HUES48 (cell line): ENCODE measurements around the gene TAPBP.
"Not testable (repeated sequence)": the region's sequence is repeated elsewhere in the genome, so short reads cannot be mapped to it uniquely, and the experiment has no call there.

Source experiments
- H3K27ac ChIP-seq: one replicate; pipeline ENCODE4 v1.7.0; 2013; ENCODE audit warnings: low read depth, low read length, inconsistent platforms
- H3K27me3 ChIP-seq: 2 replicates; pipeline ENCODE4 v1.6.1; 2013; ENCODE audit warnings: mild to moderate bottlenecking, low read length; ENCODE audit not compliant: control insufficient read depth, insufficient read depth
- H3K36me3 ChIP-seq: 2 replicates; pipeline ENCODE4 v1.6.1; 2013; ENCODE audit warnings: low read length; ENCODE audit not compliant: control insufficient read depth, insufficient read depth
- H3K4me1 ChIP-seq: 2 replicates; pipeline ENCODE4 v1.6.1; 2013; ENCODE audit warnings: mild to moderate bottlenecking, low read length; ENCODE audit not compliant: control insufficient read depth, insufficient read depth
- H3K4me3 ChIP-seq: 2 replicates; pipeline ENCODE4 v1.5.1; 2013; ENCODE audit warnings: mild to moderate bottlenecking, low read depth, low read length
- H3K9ac ChIP-seq: 2 replicates; pipeline ENCODE4 v1.6.1; 2013; ENCODE audit warnings: mild to moderate bottlenecking, low read depth, low read length, moderate library complexity
- H3K9me3 ChIP-seq: 2 replicates; pipeline ENCODE4 v1.6.1; 2013; ENCODE audit warnings: low read length; ENCODE audit not compliant: control insufficient read depth, insufficient read depth

Gene TAPBP

GRCh38 chr6:33295621-33296369 is 18.1 kb downstream of the TAPBP start:
- no peaks in the 10 kb centered on the region; the same call in 1 of the 2 replicates for H3K4me1 ChIP-seq
- no peak overlapping the region for H3K27ac ChIP-seq
- H3K36me3 ChIP-seq: peaks cover 51% of the 10 kb centered on the region
- no peak overlapping the region for H3K4me3 ChIP-seq
- H3K9me3 ChIP-seq: no peaks in the 10 kb centered on the region
- H3K27me3 ChIP-seq: no peaks in the 10 kb centered on the region
- no peak overlapping the region for H3K9ac ChIP-seq

DNA sequence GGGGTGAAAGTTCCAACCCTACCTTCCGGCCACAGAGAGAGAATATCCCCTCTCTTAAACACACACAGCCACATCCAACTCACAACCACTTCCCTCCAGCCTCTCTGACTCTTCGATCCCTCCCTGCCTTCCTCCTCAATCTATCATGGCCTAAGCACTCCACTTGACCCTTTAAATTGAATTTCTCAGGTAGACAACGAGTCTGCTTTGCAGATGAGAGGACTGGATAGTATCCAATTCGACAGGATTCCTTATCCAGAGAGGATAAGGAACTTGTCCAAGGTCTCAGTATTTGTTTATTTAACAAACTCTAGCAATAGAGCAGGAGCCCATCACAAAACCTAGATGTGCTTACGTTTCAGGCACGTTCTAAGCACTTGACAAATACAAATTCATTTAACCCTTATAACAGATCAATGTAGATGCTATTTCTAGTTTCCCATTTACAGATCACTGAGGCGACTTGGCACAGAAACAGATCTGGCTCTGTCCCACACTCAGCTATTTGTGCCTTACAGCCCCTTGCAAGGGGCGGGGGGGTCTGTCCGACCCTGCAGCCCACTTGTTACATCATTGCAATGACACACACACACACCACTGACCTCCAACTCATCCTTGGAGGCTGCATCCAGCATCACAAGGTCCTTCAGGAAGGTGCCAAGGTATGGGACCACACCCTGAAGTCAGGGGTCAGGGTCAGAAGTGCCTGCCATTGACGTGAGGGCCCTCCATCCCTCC is 19.6 kb downstream of the TAPBP start:
- Histone ChIP-seq H3K9ac (no peak overlapping the region), H3K4me3 (no peak overlapping the region), H3K9me3 (no peaks in the 10 kb centered on the region), H3K36me3 (peaks cover 56% of the 10 kb centered on the region), H3K4me1 (no peaks in the 10 kb centered on the region; the same call in 1 of the 2 replicates), H3K27me3 (no peaks in the 10 kb centered on the region), H3K27ac (no peak overlapping the region)

DNA sequence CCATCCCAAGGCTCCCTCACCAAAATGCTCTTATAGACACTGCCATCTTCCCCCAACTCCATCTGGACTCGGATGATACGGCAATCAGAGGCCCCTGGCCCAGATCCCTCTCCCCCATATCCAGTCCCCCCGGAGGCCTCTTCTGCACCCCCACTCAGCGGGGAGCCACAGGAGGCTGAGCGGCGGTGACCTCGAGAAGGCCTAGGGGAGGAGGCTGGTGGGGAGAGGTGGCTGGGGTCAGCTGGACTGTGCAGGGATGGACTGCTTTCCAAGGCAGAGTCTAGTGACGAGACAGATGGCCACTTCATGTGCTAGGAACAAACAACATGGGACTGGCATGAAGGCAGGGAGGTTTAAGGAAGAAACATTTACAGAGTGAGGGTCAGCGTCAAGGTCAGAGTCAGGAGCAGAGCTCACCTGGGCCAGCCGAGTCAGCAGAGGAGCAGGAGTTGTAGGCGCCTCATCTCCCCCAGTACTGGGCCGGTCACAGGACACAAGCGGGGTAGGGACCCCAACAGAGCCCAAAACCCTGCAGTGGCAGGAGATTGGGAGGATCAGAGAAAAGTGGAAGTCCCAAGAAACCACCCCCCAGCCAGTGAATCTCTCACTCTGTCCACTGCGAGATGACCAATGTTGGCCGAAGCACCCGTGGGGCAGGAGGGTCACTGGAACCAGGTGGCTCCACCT is 20.7 kb downstream of the TAPBP start:
- Histone ChIP-seq H3K27ac (no peak overlapping the region), H3K9me3 (no peaks in the 10 kb centered on the region), H3K4me1 (no peaks in the 10 kb centered on the region; the same call in 1 of the 2 replicates), H3K9ac (no peak overlapping the region), H3K4me3 (no peak overlapping the region), H3K27me3 (no peaks in the 10 kb centered on the region), H3K36me3 (peaks cover 56% of the 10 kb centered on the region)

DNA sequence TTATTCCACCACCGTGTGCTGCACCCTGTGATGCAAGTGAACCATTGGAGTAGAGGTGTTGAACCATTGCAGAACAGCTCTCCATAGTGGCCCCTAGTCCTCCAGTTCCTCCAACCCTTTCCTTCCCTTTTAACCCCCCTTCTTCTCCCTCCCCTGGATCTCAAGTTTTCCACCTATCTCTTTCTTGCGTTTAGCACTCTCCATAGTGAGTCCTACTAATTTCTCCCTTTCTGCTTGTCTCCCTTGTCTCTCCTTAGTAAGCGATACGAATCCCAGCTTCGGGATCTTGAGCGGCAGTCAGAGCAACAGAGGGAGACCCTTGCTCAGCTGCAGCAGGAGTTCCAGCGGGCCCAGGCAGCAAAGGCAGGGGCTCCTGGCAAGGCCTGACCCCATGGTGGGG is 23.4 kb downstream of the TAPBP start:
- no peak overlapping the region for H3K9ac ChIP-seq
- H3K27ac ChIP-seq: no peak overlapping the region
- no peaks in the 10 kb centered on the region for H3K9me3 ChIP-seq
- no peaks in the 10 kb centered on the region for H3K4me1 ChIP-seq
- H3K4me3 ChIP-seq: peak overlapping the region; percentile 98
- H3K27me3 ChIP-seq: no peaks in the 10 kb centered on the region
- H3K36me3 ChIP-seq: peaks cover 69% of the 10 kb centered on the region

DNA sequence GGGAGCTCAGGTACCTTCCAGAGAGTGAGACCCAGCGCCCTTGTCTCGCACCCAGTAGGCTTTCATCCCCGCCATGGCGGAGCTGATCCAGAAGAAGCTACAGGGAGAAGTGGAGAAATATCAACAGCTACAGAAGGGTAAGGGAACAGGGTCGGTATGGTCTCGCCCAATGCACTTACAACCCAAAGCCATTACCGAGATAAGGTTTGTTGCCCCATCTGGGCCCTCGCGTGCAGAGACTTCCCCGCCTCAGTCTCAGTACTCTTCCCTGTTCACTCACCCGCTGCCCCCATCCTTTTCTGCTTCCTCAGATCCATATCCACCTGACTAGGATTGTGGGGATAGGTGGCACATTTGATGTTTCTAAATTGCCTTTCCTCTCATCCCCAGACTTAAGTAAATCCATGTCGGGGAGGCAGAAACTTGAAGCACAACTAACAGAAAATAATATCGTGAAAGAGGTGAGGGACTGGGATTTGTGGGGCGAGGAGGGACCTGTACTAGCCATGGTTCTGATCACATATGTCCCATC is 24.0 kb downstream of the TAPBP start:
- peak overlapping the region; percentile 21 for H3K27ac ChIP-seq
- H3K9me3 ChIP-seq: no peaks in the 10 kb centered on the region
- H3K4me3 ChIP-seq: peak overlapping the region; percentile 98
- no peaks in the 10 kb centered on the region for H3K27me3 ChIP-seq
- H3K36me3 ChIP-seq: peaks cover 69% of the 10 kb centered on the region
- H3K9ac ChIP-seq: peak overlapping the region; percentile 68
- no peaks in the 10 kb centered on the region for H3K4me1 ChIP-seq

DNA sequence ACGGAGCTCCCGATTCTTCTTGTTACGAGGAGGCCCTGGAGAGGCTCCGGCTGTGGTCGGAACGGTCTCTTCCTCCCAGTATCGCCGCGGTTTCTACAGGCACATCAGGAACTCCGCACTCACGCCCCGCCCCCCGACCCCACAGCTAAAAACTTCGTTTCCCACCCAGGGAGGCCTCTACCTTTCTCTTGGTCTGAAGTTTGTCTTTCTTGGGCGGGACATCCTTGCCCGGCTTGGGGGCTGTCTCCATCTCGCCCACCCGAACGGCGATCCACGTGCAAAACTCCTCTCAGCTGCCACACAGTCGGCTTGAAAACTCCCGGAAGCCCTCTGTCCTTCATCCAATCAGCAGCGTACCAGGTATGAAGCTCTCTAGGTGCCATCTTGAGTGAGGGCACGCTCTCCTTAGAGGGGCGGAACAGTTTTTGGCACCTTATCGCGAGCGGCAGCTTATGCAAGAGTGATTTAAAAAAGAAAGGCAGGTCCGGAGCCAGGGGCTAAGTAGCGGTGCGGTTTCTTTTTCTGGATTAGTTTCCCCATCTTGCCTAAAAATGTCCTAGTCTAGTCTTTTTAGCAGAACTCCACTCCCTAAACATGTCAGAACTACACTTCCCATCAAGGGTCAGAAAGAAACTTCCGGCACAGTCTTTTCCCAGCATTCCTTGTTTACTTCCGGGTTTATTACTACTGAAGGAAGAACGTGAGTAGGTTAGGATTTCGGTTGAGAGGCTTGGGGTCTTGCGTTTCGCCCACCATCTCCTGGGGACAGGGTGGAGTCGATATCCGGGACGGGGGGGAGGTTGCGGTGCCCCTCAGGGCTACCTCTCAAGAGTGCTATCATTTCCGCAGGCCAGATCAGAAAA is 24.7 kb downstream of the TAPBP start, which contains the start of the genes PFDN6 and WDR46:
Gene PFDN6 (plus strand): TSS at position 681 of the 863 bp plus-strand sequence. CDS start 256 bp downstream, outside the sequence.
Gene WDR46 (minus strand): TSS at position 319 of the 863 bp plus-strand sequence. CDS start 69 bp downstream, at position 250.
- no peaks in the 10 kb centered on the region for H3K4me1 ChIP-seq
- peak within 1 kb of the TSS; percentile 21 for H3K27ac ChIP-seq
- H3K9me3 ChIP-seq: no peaks in the 10 kb centered on the region
- H3K27me3 ChIP-seq: no peaks in the 10 kb centered on the region
- peak within 1 kb of the TSS; percentile 68 for H3K9ac ChIP-seq
- H3K4me3 ChIP-seq: peak within 1 kb of the TSS; percentile 98
- peaks cover 71% of the 10 kb centered on the region for H3K36me3 ChIP-seq

DNA sequence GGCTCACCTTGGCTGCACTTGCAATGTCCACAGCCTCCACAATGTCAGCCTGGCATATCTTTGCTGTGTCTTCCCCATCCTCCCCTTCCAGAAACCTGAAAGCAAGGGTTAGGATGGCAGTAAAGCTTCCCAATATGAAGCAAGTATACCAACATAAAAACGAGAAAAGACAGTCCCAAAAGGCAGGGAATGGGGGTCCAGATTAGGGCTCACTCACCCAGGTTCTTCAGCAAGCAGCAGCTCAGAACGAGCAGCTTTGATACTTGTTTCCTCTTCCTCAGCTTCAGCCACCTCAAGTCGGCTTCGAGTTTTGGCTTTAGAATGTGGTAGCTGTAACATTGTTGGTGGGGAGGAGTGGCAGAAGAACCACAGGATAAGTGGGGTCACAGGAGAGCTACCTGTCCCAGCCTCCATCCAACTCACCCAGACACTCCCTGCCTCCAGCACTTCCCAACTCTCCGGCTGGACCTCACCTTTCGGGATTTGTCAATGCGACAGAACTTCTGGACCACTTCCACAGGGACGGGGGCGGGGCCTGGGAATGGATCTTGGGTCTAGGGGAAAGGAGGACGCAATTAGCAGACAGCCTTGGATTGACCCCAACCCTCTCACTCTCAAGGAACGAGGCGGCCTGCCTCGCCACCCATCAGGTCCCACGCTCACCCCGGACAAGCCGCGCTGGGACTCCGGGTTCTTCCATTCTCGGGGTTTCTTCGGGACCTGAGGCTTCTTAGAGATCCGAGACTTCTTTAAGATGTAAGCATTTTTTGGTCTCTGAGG is 25.5 kb downstream of the TAPBP start:
- Histone ChIP-seq H3K4me1 (no peaks in the 10 kb centered on the region), H3K9ac (peak overlapping the region; percentile 17; the same call in 1 of the 2 replicates), H3K27me3 (no peaks in the 10 kb centered on the region), H3K36me3 (peaks cover 72% of the 10 kb centered on the region), H3K9me3 (no peaks in the 10 kb centered on the region), H3K4me3 (peak overlapping the region; percentile 98), H3K27ac (no peak overlapping the region)

DNA sequence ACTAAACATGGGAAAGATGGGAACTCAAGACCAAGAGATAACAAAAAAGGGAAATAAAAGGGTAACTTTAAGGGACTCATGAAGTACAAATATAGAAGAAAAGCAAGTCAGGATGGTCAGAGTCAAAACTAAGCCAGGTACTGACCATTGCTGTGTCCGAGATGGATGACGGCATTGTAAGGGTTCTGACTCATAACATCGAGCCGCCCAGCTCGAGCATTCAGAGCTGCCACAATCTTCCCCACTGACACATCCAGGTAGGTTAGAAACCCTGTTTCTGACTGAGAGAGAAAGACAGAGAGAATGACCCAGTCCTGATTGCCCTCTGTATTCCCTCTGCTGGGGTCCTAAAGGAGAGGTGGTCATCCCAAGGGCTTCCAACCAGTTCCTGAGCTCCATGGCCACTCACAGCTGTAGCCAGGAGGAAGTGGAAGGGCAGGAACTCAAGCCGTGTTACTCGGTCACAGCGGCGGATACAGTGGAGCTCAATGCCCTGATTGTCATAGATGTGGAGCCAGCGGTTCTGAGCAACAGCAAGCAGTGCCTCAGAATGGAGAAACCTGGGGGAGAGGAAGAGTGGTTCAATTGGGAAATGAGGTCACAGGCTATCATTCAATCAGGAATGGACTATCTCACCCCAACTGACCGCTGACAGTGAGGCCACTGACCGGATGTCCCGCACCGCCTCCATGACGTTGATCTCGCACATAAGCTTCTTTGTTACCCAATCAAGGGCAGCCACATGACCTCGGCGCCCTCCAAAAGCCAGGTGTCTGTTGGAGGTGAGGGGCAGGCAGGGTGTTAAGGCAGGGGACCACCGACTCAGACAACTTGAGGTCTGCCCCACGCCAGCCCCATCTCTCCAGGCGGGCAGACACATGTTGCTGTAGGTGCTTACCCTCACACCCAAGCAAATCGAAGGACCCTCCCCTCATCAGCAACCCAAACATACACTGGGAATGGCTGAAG is 26.6 kb downstream of the TAPBP start:
- no peaks in the 10 kb centered on the region for H3K9me3 ChIP-seq
- H3K9ac ChIP-seq: no peak overlapping the region
- no peaks in the 10 kb centered on the region for H3K27me3 ChIP-seq
- H3K36me3 ChIP-seq: peaks cover 69% of the 10 kb centered on the region
- no peak overlapping the region for H3K4me3 ChIP-seq
- H3K27ac ChIP-seq: no peak overlapping the region
- no peaks in the 10 kb centered on the region for H3K4me1 ChIP-seq

DNA sequence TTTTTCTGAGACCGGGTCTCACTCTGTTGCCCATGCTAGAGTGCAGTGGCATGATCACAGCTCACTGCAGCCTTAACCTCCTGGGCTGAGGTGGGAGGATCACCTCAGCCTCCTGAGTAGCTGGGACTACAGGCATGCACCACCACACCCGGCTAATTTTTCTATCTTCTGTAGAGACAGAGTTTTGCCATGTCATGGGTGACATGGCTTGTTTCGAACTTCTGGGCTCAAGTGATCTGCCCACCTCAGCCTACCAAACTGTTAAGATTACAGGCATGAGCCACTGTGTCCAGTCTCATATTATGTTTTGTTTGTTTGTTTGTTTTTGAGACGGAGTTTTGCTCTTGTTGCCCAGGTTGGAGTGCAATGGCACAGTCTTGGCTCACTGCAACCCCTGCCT is 28.7 kb downstream of the TAPBP start:
- not testable (repeated sequence) for H3K9ac ChIP-seq, H3K27ac ChIP-seq, H3K9me3 ChIP-seq, H3K27me3 ChIP-seq, H3K4me1 ChIP-seq, H3K4me3 ChIP-seq
- peaks cover 69% of the 10 kb centered on the region for H3K36me3 ChIP-seq
